ENCODE data around the gene PTGES2.

GRCh38 chr9:128107468-128108268, 19.9 kb downstream of the PTGES2 start:
- TF ChIP-seq TOX (CRISPR knock-in tag; IDR thresholded peaks at IDR 0.05; ENCODE audit: borderline replicate concordance) (no peak), TSHZ2 (CRISPR knock-in tag; IDR thresholded peaks at IDR 0.05) (no peak), ARNTL (CRISPR knock-in tag; IDR thresholded peaks at IDR 0.05; ENCODE audit: borderline replicate concordance, low read depth) (no peak), PATZ1 (CRISPR knock-in tag; IDR thresholded peaks at IDR 0.05; ENCODE audit: borderline replicate concordance) (no peak), ZC3H10 (CRISPR knock-in tag; IDR thresholded peaks at IDR 0.05) (no peak), SNAI2 (CRISPR knock-in tag; IDR thresholded peaks at IDR 0.05) (no peak)
- TF ChIP-seq, protein P1, sequence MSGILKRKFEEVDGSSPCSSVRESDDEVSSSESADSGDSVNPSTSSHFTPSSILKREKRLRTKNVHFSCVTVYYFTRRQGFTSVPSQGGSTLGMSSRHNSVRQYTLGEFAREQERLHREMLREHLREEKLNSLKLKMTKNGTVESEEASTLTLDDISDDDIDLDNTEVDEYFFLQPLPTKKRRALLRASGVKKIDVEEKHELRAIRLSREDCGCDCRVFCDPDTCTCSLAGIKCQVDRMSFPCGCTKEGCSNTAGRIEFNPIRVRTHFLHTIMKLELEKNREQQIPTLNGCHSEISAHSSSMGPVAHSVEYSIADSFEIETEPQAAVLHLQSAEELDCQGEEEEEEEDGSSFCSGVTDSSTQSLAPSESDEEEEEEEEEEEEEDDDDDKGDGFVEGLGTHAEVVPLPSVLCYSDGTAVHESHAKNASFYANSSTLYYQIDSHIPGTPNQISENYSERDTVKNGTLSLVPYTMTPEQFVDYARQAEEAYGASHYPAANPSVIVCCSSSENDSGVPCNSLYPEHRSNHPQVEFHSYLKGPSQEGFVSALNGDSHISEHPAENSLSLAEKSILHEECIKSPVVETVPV (CRISPR knock-in tag; IDR thresholded peaks at IDR 0.05), result no peak

Data from SK-N-SH treated with all-trans-retinoic acid at 6 μM for 48 hours (cell line).